ENCODE data around the gene MBD2. TPM values are rescaled to one million over a fixed set of nuclear protein-coding genes. Genes with fewer than 3 reads are reported as not detected.

Gene MBD2
- total and polyA plus RNA-seq, 2 of the 8 experiments (the other 6 are each of a cell fraction or from before 2014, with no cell fraction given): 36.2 to 52.7 TPM

GRCh38 chr18:54163453-54163852, 61.0 kb downstream of the MBD2 start:
- CTCF ChIA-PET (ENCODE audit: partially characterized antibody): no interaction called here
- no peak overlapping the region for H3K27ac ChIP-seq (ENCODE audit: low read depth, low read length)
- no peaks in the 10 kb centered on the region for H3K9me3 ChIP-seq (ENCODE audit: insufficient read depth in 2 of 2, low read depth in 1 of 2, low read length in 1 of 2)
- POLR2A ChIA-PET (ENCODE audit: partially characterized antibody): no interaction called here
- DNase-seq (ENCODE audit: low read depth in 1 of 2, low spot score in 2 of 2): no peak
- H4K8ac ChIP-seq (ENCODE audit: extremely low read depth, insufficient read depth, low read length): no peak overlapping the region
- no peak overlapping the region for H4K5ac ChIP-seq (ENCODE audit: insufficient read length, low read depth, low read length)
- H3K18ac ChIP-seq (ENCODE audit: extremely low read depth, low read length): no peak overlapping the region
- no peak overlapping the region for H3K9ac ChIP-seq (replicated peaks in 1 of 4; ENCODE audit: extremely low read depth in 1 of 4, low read depth in 3 of 4, low read length in 3 of 4)
- no peaks in the 10 kb centered on the region for H3K36me3 ChIP-seq (ENCODE audit: control insufficient read depth in 2 of 4, insufficient read depth in 4 of 4, low read length in 3 of 4)
- no peaks in the 10 kb centered on the region for H3K23me2 ChIP-seq (ENCODE audit: low read depth, low read length)
- no peak overlapping the region for H3K4me3 ChIP-seq (ENCODE audit: extremely low read depth in 1 of 4, insufficient read depth in 2 of 4, low read depth in 3 of 4, low read length in 4 of 4)
- H2BK5ac ChIP-seq (ENCODE audit: low read depth, low read length): no peak overlapping the region
- no peaks in the 10 kb centered on the region for H3K79me1 ChIP-seq (ENCODE audit: low read depth, low read length)
- no peak overlapping the region for H3K56ac ChIP-seq (replicated peaks; ENCODE audit: insufficient read length, low read depth, low read length)
- no peak overlapping the region for H2BK120ac ChIP-seq (replicated peaks; ENCODE audit: low read depth, low read length)
- H3K27me3 ChIP-seq (replicated peaks in 1 of 4; ENCODE audit: control insufficient read depth in 3 of 4, extremely low read depth in 1 of 4, insufficient read depth in 3 of 4, low read length in 3 of 4): no peaks in the 10 kb centered on the region
- H3K79me2 ChIP-seq (ENCODE audit: control insufficient read depth in 1 of 2, insufficient read depth in 2 of 2, low read length in 2 of 2): no peaks in the 10 kb centered on the region
- no peak overlapping the region for H4K91ac ChIP-seq (replicated peaks; ENCODE audit: insufficient read length, low read length)
- no peak overlapping the region for H2AK5ac ChIP-seq (ENCODE audit: low read depth, low read length)
- no peak overlapping the region for H2AFZ ChIP-seq (ENCODE audit: low read length)
- H3K23ac ChIP-seq (ENCODE audit: insufficient read length): no peak overlapping the region
- no peak overlapping the region for H2BK15ac ChIP-seq (ENCODE audit: low read length)
- H4K20me1 ChIP-seq (replicated peaks in 1 of 2; ENCODE audit: control insufficient read depth in 1 of 2, insufficient read depth in 2 of 2, low read length in 2 of 2): no peaks in the 10 kb centered on the region
- H3K4me2 ChIP-seq (ENCODE audit: insufficient read depth in 1 of 2, low read depth in 2 of 2, low read length in 2 of 2): no peak overlapping the region
- TF ChIP-seq SRF (IDR thresholded peaks at IDR 0.05; ENCODE audit: low read depth, low read length): no peak
- TF ChIP-seq CREB1 (IDR thresholded peaks at IDR 0.05): no peak
- TF ChIP-seq CHD2 (IDR thresholded peaks at IDR 0.05; ENCODE audit: low read length): no peak
- no peak for TF ChIP-seq HDAC6 (IDR thresholded peaks at IDR 0.05; ENCODE audit: low read depth, low read length)
- no peak for TF ChIP-seq TAF7 (optimal IDR thresholded peaks at IDR 0.05; ENCODE audit: borderline replicate concordance, low read depth, low read length)
- no peak for TF ChIP-seq POLR2A (IDR thresholded peaks at IDR 0.05; ENCODE audit: control extremely low read depth in 1 of 2, low read depth in 2 of 2, low read length in 2 of 2)
- no peak for TF ChIP-seq RXRA (IDR thresholded peaks at IDR 0.05; ENCODE audit: insufficient read depth, low read depth, low read length)
- no peak for TF ChIP-seq POU5F1 (IDR thresholded peaks at IDR 0.05; ENCODE audit: low read depth, low read length)
- no peak for TF ChIP-seq PHF8 (conservative IDR thresholded peaks at IDR 0.05; ENCODE audit: low read depth, low read length)
- no peak for TF ChIP-seq SUZ12 (IDR thresholded peaks at IDR 0.05; ENCODE audit: low read length)
- TF ChIP-seq JUN (IDR thresholded peaks at IDR 0.05; ENCODE audit: low read depth, low read length): no peak
- no peak for TF ChIP-seq CTBP2 (IDR thresholded peaks at IDR 0.05; ENCODE audit: borderline replicate concordance, insufficient read depth, insufficient read length, low read length)
- no peak for TF ChIP-seq SIRT6 (IDR thresholded peaks at IDR 0.05; ENCODE audit: low read length)
- no peak for TF ChIP-seq SIX5 (IDR thresholded peaks at IDR 0.05; ENCODE audit: low read depth, low read length)
- no peak for TF ChIP-seq JUND (IDR thresholded peaks at IDR 0.05; ENCODE audit: low read length)
- TF ChIP-seq SIN3A (conservative IDR thresholded peaks at IDR 0.05 in 1 of 2, IDR thresholded peaks at IDR 0.05 in 1 of 2; ENCODE audit: low read depth in 1 of 2, low read length in 2 of 2): no peak
- TF ChIP-seq TEAD4 (IDR thresholded peaks at IDR 0.05; ENCODE audit: low read depth, low read length): no peak
- no peak for FAIRE-seq
- no peak overlapping the region for H2BK12ac ChIP-seq (ENCODE audit: low read depth, low read length)
- no peak overlapping the region for H3K4ac ChIP-seq (replicated peaks; ENCODE audit: insufficient read length, low read depth, low read length)
- WGBS, 2 experiments (ENCODE audit: extremely low coverage in 1 of 2, insufficient coverage in 1 of 2, insufficient read length in 1 of 2, insufficient replicate concordance in 2 of 2, low coverage in 1 of 2, low lambda C conversion rate in 2 of 2, missing lambda C conversion rate in 1 of 2): 81% methylated on average over 1 of the region's 1 CpG; no CpG with 5 or more reads in 1 of the 2 experiments
- no peaks in the 10 kb centered on the region for H3K4me1 ChIP-seq (replicated peaks in 1 of 4; ENCODE audit: control insufficient read depth in 3 of 4, insufficient read depth in 4 of 4, low read length in 3 of 4)
- no peak overlapping the region for H3K14ac ChIP-seq (ENCODE audit: insufficient read length)
- H2BK20ac ChIP-seq (ENCODE audit: low read length): no peak overlapping the region

Data from H1 (cell line).